GM21717 (cell line): ENCODE results near the gene INF2.

Experiments used
- ATAC-seq: cut with Tn5 transposase; IDR thresholded peaks from one replicate; pipeline ENCODE4 v1.9.1; 2021; ENCODE audit warnings: mild to moderate bottlenecking, moderate library complexity; ENCODE audit not compliant: unreplicated experiment

Gene INF2

DNA sequence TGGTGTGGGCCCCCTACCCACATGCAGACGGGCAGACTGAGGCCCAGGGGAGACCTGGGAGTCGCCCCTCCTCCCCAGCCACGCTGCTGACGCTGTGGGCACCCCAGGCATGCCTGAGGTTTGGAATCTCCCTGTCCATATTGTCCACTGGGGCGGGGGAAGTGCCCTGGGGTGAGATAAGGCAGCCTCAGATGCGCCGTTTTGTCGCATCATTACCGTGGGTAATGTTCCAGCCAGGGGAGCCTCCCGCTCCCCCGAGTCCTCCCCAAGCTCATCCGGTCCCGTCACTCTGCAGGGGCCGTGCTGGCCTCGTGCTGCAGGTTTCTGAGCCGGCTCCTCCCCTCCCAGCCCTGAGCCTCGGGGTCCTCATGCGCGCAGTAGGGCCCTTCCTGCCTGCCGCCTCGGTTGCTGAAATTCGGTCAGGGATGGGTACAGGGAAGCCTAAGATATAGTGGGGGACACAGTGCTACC, 11.4 kb downstream of the INF2 start:
- ATAC-seq, result no peak

DNA sequence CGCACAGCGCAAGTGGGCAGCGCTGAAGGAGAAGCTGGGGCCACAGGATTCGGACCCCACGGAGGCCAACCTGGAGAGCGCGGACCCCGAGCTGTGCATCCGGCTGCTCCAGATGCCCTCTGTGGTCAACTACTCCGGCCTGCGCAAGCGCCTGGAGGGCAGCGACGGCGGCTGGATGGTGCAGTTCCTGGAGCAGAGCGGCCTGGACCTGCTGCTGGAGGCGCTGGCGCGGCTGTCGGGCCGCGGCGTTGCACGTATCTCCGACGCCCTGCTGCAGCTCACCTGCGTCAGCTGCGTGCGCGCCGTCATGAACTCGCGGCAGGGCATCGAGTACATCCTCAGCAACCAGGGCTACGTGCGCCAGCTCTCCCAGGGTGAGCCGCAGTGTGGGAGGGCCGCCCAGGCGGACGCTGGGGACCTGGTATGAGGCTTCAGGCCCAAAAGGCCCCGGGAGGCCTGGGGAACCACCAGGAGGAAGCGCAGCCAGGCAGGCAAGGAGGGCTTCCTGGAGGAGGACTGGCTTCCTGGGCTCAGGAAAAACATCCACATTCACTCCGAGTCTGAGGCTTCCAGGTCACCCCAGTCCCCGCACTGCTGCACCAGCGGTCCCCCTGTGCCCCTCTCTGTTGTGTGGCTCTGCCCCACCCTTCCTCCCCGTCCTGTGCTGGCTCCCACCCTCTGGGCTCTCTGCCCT, 12.1 kb downstream of the INF2 start:
- ATAC-seq, result no peak

DNA sequence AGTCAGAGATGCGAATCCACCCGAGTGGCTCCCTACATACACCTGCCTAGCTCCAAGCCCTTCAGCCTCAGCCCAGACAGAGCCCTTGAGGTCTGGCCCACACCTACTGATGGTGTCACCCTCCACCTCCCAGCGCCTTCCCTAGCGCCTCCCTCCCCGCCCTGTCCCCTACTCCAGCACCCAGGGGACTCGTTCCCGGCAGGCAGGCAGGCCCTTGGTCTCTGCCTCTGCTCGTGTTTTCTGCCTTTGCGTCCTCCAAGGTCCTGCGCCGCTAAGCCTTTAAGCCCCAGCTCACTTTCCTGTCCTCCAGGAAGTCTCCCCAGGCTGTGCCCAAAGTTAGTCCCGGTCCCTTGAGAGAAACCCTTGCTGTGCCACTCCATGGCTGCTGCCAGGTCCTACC, 12.7 kb downstream of the INF2 start:
- no peak for ATAC-seq

DNA sequence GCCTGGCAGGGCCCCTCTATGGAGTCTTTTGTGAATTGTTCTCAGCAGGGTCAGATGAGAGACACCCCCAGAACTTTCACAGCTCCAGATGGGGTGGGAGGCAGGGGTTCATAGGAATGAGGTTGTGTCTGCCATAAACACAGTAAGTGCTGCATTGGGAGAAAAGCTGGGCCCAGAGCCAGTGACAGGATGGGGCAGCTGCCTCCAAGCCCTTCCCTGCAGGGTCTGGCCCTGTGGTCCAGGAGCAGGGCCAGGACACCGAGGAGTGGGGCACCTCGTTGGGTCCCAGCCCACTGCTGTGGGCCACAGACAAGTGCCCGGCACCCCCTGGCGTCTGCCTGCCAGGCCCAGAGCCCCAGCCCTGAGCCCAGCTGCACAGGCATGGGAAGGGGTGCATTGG, 13.3 kb downstream of the INF2 start:
- no peak for ATAC-seq

DNA sequence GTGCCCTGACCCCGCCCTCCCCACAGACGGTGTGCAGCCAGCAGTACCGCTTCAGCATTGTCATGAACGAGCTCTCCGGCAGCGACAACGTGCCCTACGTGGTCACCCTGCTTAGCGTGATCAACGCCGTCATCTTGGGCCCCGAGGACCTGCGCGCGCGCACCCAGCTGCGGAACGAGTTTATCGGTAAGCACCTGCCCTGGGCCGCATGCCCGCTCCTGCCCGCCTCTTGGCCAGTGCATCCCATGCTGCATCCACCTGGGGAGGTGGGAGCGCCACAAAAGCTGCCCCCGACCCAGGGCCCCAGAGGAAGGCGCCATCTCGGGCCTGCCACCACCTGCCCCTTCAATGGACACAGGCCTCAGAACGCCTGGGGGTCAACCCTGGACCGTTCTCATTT, 13.9 kb downstream of the INF2 start:
- ATAC-seq, result no peak

DNA sequence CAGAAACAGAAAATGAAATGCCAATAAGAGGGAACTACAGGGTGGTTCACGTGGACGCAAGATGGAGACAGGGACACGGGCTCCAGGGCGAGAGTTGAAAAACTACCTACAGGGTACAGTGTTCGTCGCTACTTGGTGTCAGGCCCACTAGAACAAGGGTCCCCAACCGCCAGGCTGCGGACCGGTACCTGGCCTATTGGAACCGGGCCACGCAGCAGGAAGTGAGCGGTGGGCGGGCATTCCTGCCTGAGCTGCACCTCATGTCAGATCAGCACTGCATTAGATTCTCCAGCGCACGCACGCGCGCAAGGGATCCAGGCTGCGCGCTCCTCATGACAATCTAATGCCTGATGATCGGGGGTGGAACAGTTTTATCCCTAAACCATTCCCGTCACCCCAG, 14.8 kb downstream of the INF2 start:
- ATAC-seq, result no peak

- no peak for ATAC-seq
Observed at GRCh38 chr14:104705340-104706047, 16.1 kb downstream of the INF2 start.

GRCh38 chr14:104706733-104707607, 17.6 kb downstream of the INF2 start:
- ATAC-seq, result no peak

- ATAC-seq, result no peak
Observed at GRCh38 chr14:104707608-104708595, 18.5 kb downstream of the INF2 start.

DNA sequence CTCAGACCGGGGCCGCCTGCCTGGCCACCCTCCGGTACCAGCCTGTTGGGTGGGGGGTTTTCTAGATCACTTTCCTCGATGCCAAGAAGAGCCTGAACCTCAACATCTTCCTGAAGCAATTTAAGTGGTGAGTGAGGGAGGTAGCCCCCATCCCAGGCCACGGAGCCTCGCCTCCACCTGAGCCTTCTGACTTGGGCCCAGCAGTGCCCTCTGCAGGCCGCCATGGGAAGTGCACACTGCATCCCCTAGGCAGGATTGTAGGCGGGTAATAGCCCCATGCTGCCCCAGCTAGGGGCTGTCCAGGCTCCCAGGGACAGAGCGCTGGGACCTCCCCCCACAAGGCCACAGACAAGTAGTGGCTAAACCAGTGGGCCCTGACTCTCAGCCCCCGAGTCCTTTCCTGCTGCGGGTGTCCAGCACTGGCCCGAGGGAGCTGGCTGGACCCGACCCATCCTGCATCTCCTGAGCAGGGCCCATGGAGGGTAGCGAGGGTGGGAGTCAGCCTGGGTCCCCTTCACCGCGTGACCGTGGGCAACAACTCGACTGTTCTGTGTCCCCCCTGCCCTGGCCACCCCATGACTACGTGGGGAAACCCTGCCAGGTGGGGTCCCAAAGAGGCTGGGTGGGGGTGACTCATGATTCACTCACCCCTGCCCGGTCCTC, 19.3 kb downstream of the INF2 start:
- peak; percentile 60 for ATAC-seq

- ATAC-seq, result no peak
Observed at GRCh38 chr14:104709387-104710039, 20.1 kb downstream of the INF2 start.

GRCh38 chr14:104710071-104710735, 20.8 kb downstream of the INF2 start:
- ATAC-seq, result no peak

- no peak for ATAC-seq
Observed at GRCh38 chr14:104712881-104713734, 23.7 kb downstream of the INF2 start.

- ATAC-seq, result no peak
Observed at GRCh38 chr14:104714066-104714465, 24.6 kb downstream of the INF2 start.

- no peak for ATAC-seq
Observed at GRCh38 chr14:104714681-104715080, 25.3 kb downstream of the INF2 start.

- no peak for ATAC-seq
Observed at GRCh38 chr14:104715416-104715815, 26.0 kb downstream of the INF2 start.

DNA sequence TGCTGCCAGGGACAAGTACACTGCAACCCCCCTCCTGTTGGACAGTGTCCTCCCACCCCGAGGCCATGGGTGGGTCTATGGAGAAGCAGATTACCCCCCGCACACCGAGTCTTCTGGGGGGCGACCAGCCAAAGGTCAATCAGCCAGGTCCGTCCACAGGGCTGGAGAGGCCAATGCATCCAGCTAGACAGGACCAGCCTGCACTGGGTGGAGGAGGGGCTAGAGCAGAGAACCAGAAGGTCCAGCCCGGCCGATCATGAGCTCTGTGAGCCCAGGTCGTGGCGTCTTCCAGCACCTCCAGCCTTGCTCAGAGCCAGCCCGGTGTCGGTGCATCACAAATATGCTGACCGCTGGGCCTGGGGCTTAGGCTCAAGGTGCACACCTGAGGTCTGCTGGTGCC, 26.5 kb downstream of the INF2 start:
- ATAC-seq, result no peak

- ATAC-seq, result no peak
Observed at GRCh38 chr14:104717137-104717536, 27.7 kb downstream of the INF2 start.
